Calu3 (cell line): ENCODE measurements around the gene HNRNPAB. TPM values are rescaled to one million over a fixed set of nuclear protein-coding genes. Genes with fewer than 3 reads are reported as not detected.

Experiments used
- BruUV-seq: library from RNA; stranded (reverse); fragments of 400-500 nt; replicated peaks from 2 replicates; lab custom pipeline; 2021; lab: Mats Ljungman, UMichigan
- CTCF ChIA-PET: fragments of 300-600 bp; sonication (Branson Sonifier 250); formaldehyde crosslinking; loops from one replicate; lab custom pipeline; 2022; ENCODE audit warnings: antibody characterized with exemption; lab: Charles Lee
- DNase-seq: peaks from one replicate; pipeline ENCODE4 v3.0.0; 2022
- H3K27ac Mint-ChIP-seq: one replicate; pipeline ENCODE4 v1.8.0; 2022; ENCODE audit warnings: mixed read lengths; ENCODE audit not compliant: unreplicated experiment
- H3K27me3 Mint-ChIP-seq: one replicate; pipeline ENCODE4 v1.8.0; 2022; ENCODE audit warnings: mixed read lengths; ENCODE audit not compliant: unreplicated experiment
- H3K36me3 Mint-ChIP-seq: one replicate; pipeline ENCODE4 v1.8.0; 2022; ENCODE audit warnings: mild to moderate bottlenecking, moderate library complexity, mixed read lengths; ENCODE audit not compliant: insufficient read depth, unreplicated experiment
- H3K4me1 Mint-ChIP-seq: one replicate; pipeline ENCODE4 v1.8.0; 2022; ENCODE audit warnings: mild to moderate bottlenecking, low read depth, mixed read lengths; ENCODE audit not compliant: unreplicated experiment
- H3K4me3 Mint-ChIP-seq: one replicate; pipeline ENCODE4 v1.8.0; 2022; ENCODE audit warnings: mild to moderate bottlenecking, low read depth, moderate library complexity, mixed read lengths; ENCODE audit not compliant: unreplicated experiment
- H3K9me3 Mint-ChIP-seq: one replicate; pipeline ENCODE4 v1.8.0; 2022; ENCODE audit warnings: low read depth, mixed read lengths; ENCODE audit not compliant: unreplicated experiment
- CTCF ChIP-seq: fragments of 200-600 bp; IDR thresholded peaks from one replicate; pipeline ENCODE4 v1.8.0; 2022; ENCODE audit warnings: antibody characterized with exemption; ENCODE audit not compliant: unreplicated experiment
- intact Hi-C: fragments of 100-400 bp; cut with micrococcal nuclease; formaldehyde crosslinking; loops from one replicate; pipeline ENCODE4 v1.10.0; 2022; ENCODE audit not compliant: unreplicated experiment
- total RNA-seq: library from RNA; stranded (reverse); gene quantifications from 2 replicates; pipeline ENCODE4 v1.2.3, GENCODE V29; 2022

Gene HNRNPAB
- total RNA-seq, 1 experiment from 2014 or later = 314 TPM

- H3K4me1 Mint-ChIP-seq = no peaks in the 10 kb centered on the region
- peaks cover 30% of the 10 kb centered on the region for H3K27me3 Mint-ChIP-seq
- intact Hi-C loops = no loop called here
- no peak for TF ChIP-seq CTCF
- no peaks in the 10 kb centered on the region for H3K9me3 Mint-ChIP-seq
- no peak overlapping the region for H3K4me3 Mint-ChIP-seq
- H3K27ac Mint-ChIP-seq = no peak overlapping the region
- DNase-seq = no peak
- peaks cover 21% of the 10 kb centered on the region for H3K36me3 Mint-ChIP-seq
- CTCF ChIA-PET = interaction anchor here (0.5 kb wide), 1 partner anchor 123 kb away, joined by 5 read pairs; no protein-coding TSS in a partner anchor
- BruUV-seq = no TSS peak
Measured at GRCh38 chr5:178199581-178200434, 4.5 kb upstream of the HNRNPAB start.

GRCh38 chr5:178201221-178201926 is 3.0 kb upstream of the HNRNPAB start:
- no TSS peak for BruUV-seq
- CTCF ChIA-PET = interaction anchor here (0.6 kb wide), 1 partner anchor 211 kb away, joined by 3 read pairs; no protein-coding TSS in a partner anchor
- Mint-ChIP-seq H3K27ac (no peak overlapping the region), H3K27me3 (peaks cover 15% of the 10 kb centered on the region), H3K4me1 (peaks cover 8% of the 10 kb centered on the region), H3K9me3 (no peaks in the 10 kb centered on the region), H3K4me3 (no peak overlapping the region), H3K36me3 (peaks cover 36% of the 10 kb centered on the region)
- TF ChIP-seq CTCF = no peak
- intact Hi-C loops = no loop called here
- DNase-seq = no peak

- no peak overlapping the region for H3K27ac Mint-ChIP-seq
- no peaks in the 10 kb centered on the region for H3K9me3 Mint-ChIP-seq
- no peak for DNase-seq
- H3K36me3 Mint-ChIP-seq = peaks cover 41% of the 10 kb centered on the region
- H3K4me3 Mint-ChIP-seq = no peak overlapping the region
- CTCF ChIA-PET = no interaction called here
- H3K4me1 Mint-ChIP-seq = peaks cover 14% of the 10 kb centered on the region
- intact Hi-C loops = no loop called here
- peaks cover 12% of the 10 kb centered on the region for H3K27me3 Mint-ChIP-seq
- no TSS peak for BruUV-seq
- TF ChIP-seq CTCF = no peak
Measured at GRCh38 chr5:178201927-178202235, 2.5 kb upstream of the HNRNPAB start.

- CTCF ChIA-PET = no interaction called here
- no TSS peak for BruUV-seq
- Mint-ChIP-seq H3K36me3 (peaks cover 48% of the 10 kb centered on the region), H3K4me3 (peak overlapping the region; percentile 41), H3K9me3 (no peaks in the 10 kb centered on the region), H3K4me1 (peaks cover 20% of the 10 kb centered on the region), H3K27ac (peak overlapping the region; percentile 54), H3K27me3 (peaks cover 12% of the 10 kb centered on the region)
- intact Hi-C loops = no loop called here
- TF ChIP-seq CTCF = no peak
- DNase-seq = no peak
Measured at GRCh38 chr5:178202541-178202940, 1.8 kb upstream of the HNRNPAB start.
